HG03139 (cell line): ENCODE measurements around the gene SLCO6A1.
"Not testable (repeated sequence)": the region's sequence is repeated elsewhere in the genome, so short reads cannot be mapped to it uniquely, and the experiment has no call there.

Source experiments
- ATAC-seq: cut with Tn5 transposase; IDR thresholded peaks from one replicate; pipeline ENCODE4 v1.9.1; 2021; ENCODE audit not compliant: unreplicated experiment

SLCO6A1 gene

GRCh38 chr5:102498271-102499034, at the start of gene SLCO6A1:
SLCO6A1 (minus strand) TSS chr5:102499001; CDS start chr5:102498844, 157 bp downstream.
- ATAC-seq = no peak

- no peak for ATAC-seq
These were observed 48.6 kb upstream of the SLCO6A1 start for GRCh38 chr5:102547141-102548035.

- ATAC-seq = peak; percentile 61
These were observed 46.4 kb upstream of the SLCO6A1 start for GRCh38 chr5:102545175-102545574.

- ATAC-seq = no peak
These were observed 43.3 kb upstream of the SLCO6A1 start for GRCh38 chr5:102542057-102542456.

GRCh38 chr5:102539996-102540728, 41.4 kb upstream of the SLCO6A1 start:
- ATAC-seq = no peak

GRCh38 chr5:102539562-102539961, 40.8 kb upstream of the SLCO6A1 start:
- ATAC-seq = no peak

GRCh38 chr5:102537011-102537410, 38.2 kb upstream of the SLCO6A1 start:
- ATAC-seq = no peak

- ATAC-seq = no peak
These were observed 37.6 kb upstream of the SLCO6A1 start for GRCh38 chr5:102536323-102536928.

- ATAC-seq = no peak
These were observed 33.3 kb upstream of the SLCO6A1 start for GRCh38 chr5:102532123-102532522.

GRCh38 chr5:102531506-102531905, 32.7 kb upstream of the SLCO6A1 start:
- peak; percentile 91 for ATAC-seq

- ATAC-seq = no peak
These were observed 30.6 kb upstream of the SLCO6A1 start for GRCh38 chr5:102529447-102529846.

- ATAC-seq = no peak
These were observed 30.2 kb upstream of the SLCO6A1 start for GRCh38 chr5:102529031-102529430.

- ATAC-seq = no peak
These were observed 29.8 kb upstream of the SLCO6A1 start for GRCh38 chr5:102528600-102528999.

GRCh38 chr5:102527547-102527946, 28.7 kb upstream of the SLCO6A1 start:
- ATAC-seq = no peak

GRCh38 chr5:102523541-102524175, 24.9 kb upstream of the SLCO6A1 start:
- peak; percentile 100 for ATAC-seq

GRCh38 chr5:102511666-102512065, 12.9 kb upstream of the SLCO6A1 start:
- no peak for ATAC-seq

GRCh38 chr5:102491261-102491914, 7.4 kb downstream of the SLCO6A1 start:
- ATAC-seq = not testable (repeated sequence)

- no peak for ATAC-seq
These were observed 15.1 kb downstream of the SLCO6A1 start for GRCh38 chr5:102483736-102484135.

- no peak for ATAC-seq
These were observed 17.6 kb downstream of the SLCO6A1 start for GRCh38 chr5:102481054-102481715.
